Upper lobe of left lung (tissue), 6 donors: ENCODE measurements around the gene KIF7. TPM values are rescaled to one million over a fixed set of nuclear protein-coding genes. Genes with fewer than 3 reads are reported as not detected.

Source experiments
- ATAC-seq, 2 donors: fragments of 200-7000 bp; cut with Tn5 transposase; one replicate each; pipeline ENCODE4 v1.9.1; 2022; ENCODE audit warnings: mild to moderate bottlenecking in 2 of 2, moderate library complexity in 2 of 2; ENCODE audit not compliant: low FRiP score in 2 of 2
- DNase-seq, 2 donors: peaks; one replicate each; pipeline ENCODE4 v3.0.0-alpha.2; 2019 to 2020
- H3K27ac ChIP-seq, 4 donors: fragments of 200-600 bp; sonication (generic); one replicate each; pipeline ENCODE4 v1.5.1; 2016 to 2019
- H3K27me3 ChIP-seq, 4 donors: fragments of 200-600 bp; sonication (generic); one replicate each; pipeline ENCODE4 v1.5.1; 2017 to 2019
- H3K36me3 ChIP-seq, 4 donors: fragments of 200-600 bp; sonication (generic); one replicate each; pipeline ENCODE4 v1.5.1; 2016 to 2019
- H3K4me1 ChIP-seq, 4 donors: fragments of 200-600 bp; sonication (generic); one replicate each; pipeline ENCODE4 v1.5.1; 2018 to 2019
- H3K4me3 ChIP-seq, 4 donors: fragments of 200-600 bp; sonication (generic); one replicate each; pipeline ENCODE4 v1.5.1; 2017 to 2019; ENCODE audit warnings: mild to moderate bottlenecking in 2 of 4, moderate library complexity in 1 of 4
- H3K9me3 ChIP-seq, 4 donors: fragments of 200-600 bp; sonication (generic); one replicate each; pipeline ENCODE4 v1.5.1; 2018 to 2019
- EP300 ChIP-seq, 4 donors: sonication (generic); formaldehyde crosslinking; IDR thresholded peaks; one replicate each; pipeline ENCODE4 v1.5.1; 2017; ENCODE audit warnings: antibody characterized with exemption in 4 of 4, control low read depth in 2 of 4
- POLR2A ChIP-seq, 4 donors: fragments of 450-650 bp; IDR thresholded peaks; one replicate each; pipeline ENCODE4 v1.5.1; 2016 to 2017; ENCODE audit warnings: antibody characterized with exemption in 4 of 4, mild to moderate bottlenecking in 2 of 4
- POLR2AphosphoS5 ChIP-seq, 2 donors: sonication (generic); formaldehyde crosslinking; IDR thresholded peaks; one replicate each; pipeline ENCODE4 v1.5.1; 2017; ENCODE audit warnings: antibody characterized with exemption in 2 of 2
- WGBS, 2 donors: methylation state at CpG; one replicate each; pipeline ENCODE4 v1.1.5; 2017 to 2018; 5-methylcytosine and 5-hydroxymethylcytosine counted together
- total RNA-seq, 6 donors: library from RNA; depleted of rRNA in 4 of 6; stranded (reverse); fragments of >200 nt in 4 of 6; gene quantifications; one replicate each; pipeline versions ENCODE4 v1.1.0 to v1.2.1, GENCODE V29; 2016 to 2021
- TF ChIP-seq, protein P1 (sequence below), 6 experiments: fragments of 450-650 bp in 4 of 6; fragments of 200-600 bp in 2 of 6; sonication (generic) in 2 of 6; IDR thresholded peaks; one replicate each; pipeline ENCODE4 v1.5.1; 2016 to 2019; ENCODE audit warnings: antibody characterized with exemption in 6 of 6
- donor health status: DM: no; HTN: no; CAD: no; lungs with moderate emphysema.
- donor health status: DM: no; HTN: yes; CAD: no; lungs with severe emphysema.

The KIF7 gene, protein sequence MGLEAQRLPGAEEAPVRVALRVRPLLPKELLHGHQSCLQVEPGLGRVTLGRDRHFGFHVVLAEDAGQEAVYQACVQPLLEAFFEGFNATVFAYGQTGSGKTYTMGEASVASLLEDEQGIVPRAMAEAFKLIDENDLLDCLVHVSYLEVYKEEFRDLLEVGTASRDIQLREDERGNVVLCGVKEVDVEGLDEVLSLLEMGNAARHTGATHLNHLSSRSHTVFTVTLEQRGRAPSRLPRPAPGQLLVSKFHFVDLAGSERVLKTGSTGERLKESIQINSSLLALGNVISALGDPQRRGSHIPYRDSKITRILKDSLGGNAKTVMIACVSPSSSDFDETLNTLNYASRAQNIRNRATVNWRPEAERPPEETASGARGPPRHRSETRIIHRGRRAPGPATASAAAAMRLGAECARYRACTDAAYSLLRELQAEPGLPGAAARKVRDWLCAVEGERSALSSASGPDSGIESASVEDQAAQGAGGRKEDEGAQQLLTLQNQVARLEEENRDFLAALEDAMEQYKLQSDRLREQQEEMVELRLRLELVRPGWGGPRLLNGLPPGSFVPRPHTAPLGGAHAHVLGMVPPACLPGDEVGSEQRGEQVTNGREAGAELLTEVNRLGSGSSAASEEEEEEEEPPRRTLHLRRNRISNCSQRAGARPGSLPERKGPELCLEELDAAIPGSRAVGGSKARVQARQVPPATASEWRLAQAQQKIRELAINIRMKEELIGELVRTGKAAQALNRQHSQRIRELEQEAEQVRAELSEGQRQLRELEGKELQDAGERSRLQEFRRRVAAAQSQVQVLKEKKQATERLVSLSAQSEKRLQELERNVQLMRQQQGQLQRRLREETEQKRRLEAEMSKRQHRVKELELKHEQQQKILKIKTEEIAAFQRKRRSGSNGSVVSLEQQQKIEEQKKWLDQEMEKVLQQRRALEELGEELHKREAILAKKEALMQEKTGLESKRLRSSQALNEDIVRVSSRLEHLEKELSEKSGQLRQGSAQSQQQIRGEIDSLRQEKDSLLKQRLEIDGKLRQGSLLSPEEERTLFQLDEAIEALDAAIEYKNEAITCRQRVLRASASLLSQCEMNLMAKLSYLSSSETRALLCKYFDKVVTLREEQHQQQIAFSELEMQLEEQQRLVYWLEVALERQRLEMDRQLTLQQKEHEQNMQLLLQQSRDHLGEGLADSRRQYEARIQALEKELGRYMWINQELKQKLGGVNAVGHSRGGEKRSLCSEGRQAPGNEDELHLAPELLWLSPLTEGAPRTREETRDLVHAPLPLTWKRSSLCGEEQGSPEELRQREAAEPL (N-terminal part only)
- total RNA-seq: 1 to 10 TPM; 1.4 to 4.7 (median 3.2) TPM

DNA sequence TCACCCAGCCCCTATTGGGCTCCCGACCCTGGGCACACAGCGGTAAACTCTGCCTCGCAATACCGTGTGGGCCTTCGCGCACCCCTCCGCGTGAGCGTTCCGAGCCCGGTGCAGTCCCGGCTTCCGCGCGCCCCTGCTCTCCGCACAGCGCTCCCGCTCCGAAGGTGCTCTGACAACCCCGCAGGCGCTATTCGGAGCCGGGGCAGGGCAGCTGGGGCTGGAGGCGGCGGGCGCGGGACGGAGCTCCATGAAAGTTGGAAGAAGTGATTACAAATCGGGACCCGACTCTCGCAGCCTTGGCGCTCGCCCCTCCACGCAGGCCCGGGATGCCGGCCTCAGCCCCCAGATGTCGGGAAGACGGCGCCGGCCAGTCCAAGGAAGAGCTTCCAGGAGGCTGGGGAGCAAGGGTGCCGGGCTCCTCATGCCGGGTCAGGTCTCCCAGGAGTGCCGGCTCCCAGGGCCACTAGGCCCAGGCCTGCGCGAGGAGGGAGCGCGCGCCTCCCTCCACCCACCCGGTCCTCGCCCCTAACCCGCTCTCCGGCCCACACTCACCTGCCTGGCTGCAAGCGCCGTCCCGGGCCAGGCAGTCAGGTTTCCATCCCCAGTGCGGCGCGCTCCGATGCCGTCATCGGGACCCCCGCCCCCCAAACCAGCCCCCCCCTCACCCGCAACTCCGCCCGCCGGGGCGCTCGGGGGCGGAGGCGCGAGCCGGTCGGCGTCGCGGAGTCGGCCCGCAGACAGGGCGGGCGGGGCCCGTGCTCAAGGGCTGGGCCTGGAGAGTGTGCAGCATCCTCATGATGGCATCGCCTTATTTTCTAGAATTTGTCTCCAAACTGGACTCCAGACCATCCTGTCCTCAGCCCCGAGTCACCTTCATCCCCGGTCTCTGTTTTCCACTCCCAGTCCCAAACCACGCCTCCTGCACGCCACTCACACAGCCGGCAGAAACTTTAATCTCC is at the start of gene KIF7:
Gene KIF7 (minus strand): TSS at position 621 of the 959 bp plus-strand sequence. CDS start 2,537 bp downstream, outside the sequence.
- H3K4me3 ChIP-seq: peak within 1 kb of the TSS; percentile 29 to 59 (median 53)
- no peaks in the 10 kb centered on the region for H3K9me3 ChIP-seq
- H3K27ac ChIP-seq: peak within 1 kb of the TSS in 1 of 4 donors; percentile 3
- H3K4me1 ChIP-seq: peaks cover 3 to 15% (median 11%) of the 10 kb centered on the region in 4 donors
- DNase-seq: peak in 1 of 2 donors; percentile 87
- no peaks in the 10 kb centered on the region for H3K36me3 ChIP-seq
- ATAC-seq: peak; percentile 34 to 90
- TF ChIP-seq POLR2A (IDR thresholded peaks at IDR 0.05): no peak
- TF ChIP-seq POLR2AphosphoS5 (IDR thresholded peaks at IDR 0.05): no peak
- no peak for TF ChIP-seq EP300 (IDR thresholded peaks at IDR 0.05)
- TF ChIP-seq, protein P1, sequence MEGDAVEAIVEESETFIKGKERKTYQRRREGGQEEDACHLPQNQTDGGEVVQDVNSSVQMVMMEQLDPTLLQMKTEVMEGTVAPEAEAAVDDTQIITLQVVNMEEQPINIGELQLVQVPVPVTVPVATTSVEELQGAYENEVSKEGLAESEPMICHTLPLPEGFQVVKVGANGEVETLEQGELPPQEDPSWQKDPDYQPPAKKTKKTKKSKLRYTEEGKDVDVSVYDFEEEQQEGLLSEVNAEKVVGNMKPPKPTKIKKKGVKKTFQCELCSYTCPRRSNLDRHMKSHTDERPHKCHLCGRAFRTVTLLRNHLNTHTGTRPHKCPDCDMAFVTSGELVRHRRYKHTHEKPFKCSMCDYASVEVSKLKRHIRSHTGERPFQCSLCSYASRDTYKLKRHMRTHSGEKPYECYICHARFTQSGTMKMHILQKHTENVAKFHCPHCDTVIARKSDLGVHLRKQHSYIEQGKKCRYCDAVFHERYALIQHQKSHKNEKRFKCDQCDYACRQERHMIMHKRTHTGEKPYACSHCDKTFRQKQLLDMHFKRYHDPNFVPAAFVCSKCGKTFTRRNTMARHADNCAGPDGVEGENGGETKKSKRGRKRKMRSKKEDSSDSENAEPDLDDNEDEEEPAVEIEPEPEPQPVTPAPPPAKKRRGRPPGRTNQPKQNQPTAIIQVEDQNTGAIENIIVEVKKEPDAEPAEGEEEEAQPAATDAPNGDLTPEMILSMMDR (IDR thresholded peaks at IDR 0.05): no peak
- H3K27me3 ChIP-seq: peaks cover 0 to 12% (median 2%) of the 10 kb centered on the region in 4 donors
- 3 to 8% methylated on average over 15 to 49 of the region's 87 CpGs for WGBS, 2 donors

DNA sequence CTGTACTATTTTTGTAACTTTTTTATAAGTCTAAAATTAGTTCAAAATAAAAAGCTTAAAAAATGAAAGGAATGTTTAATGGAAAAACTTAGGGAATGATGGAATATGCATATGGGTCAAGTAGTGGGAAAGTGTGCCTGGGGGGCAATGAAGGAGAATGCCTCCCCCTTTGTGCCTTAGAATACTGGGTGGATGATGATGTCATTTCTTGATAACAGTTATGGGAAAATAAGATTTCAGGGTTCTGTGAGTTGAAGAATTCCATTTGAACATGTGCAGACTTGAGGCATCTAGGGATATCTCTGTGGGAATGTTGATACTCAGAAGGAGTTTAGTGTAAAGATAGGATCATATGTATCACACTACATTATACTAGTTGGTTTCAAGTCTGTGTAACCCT is 49.1 kb upstream of the KIF7 start:
- Histone ChIP-seq H3K27me3 (no peaks in the 10 kb centered on the region), H3K9me3 (no peaks in the 10 kb centered on the region), H3K27ac (no peak overlapping the region), H3K36me3 (no peaks in the 10 kb centered on the region), H3K4me3 (no peak overlapping the region), H3K4me1 (no peaks in the 10 kb centered on the region)
- TF ChIP-seq, protein P1 (IDR thresholded peaks at IDR 0.05): no peak
- TF ChIP-seq POLR2AphosphoS5 (IDR thresholded peaks at IDR 0.05) (no peak), POLR2A (IDR thresholded peaks at IDR 0.05) (no peak), EP300 (IDR thresholded peaks at IDR 0.05) (no peak)
- no peak for DNase-seq
- ATAC-seq: no peak

DNA sequence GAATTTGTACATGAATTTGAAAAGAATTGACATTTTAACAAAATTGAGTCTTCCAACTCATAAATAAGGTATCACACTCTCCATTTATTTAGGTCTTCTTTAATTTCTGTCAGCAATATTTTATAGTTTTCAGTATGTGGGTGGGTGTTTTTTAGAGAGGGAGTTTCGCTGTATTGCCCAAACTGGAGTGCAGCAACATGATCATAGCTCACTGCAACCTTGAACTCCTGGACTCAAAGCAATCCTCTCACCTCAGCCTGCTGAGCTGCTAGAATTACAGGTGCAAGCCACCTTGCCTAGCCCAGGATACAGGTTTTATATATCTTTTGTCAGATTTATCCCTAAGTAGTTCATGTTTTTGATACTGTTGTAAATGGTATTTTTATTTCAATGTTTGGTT is 39.9 kb upstream of the KIF7 start:
- 77 to 94% methylated on average over 1 of the region's 1 CpG for WGBS, 2 donors
- H3K4me3 ChIP-seq: no peak overlapping the region
- TF ChIP-seq POLR2A (IDR thresholded peaks at IDR 0.05): no peak
- no peak for TF ChIP-seq EP300 (IDR thresholded peaks at IDR 0.05)
- TF ChIP-seq, protein P1 (IDR thresholded peaks at IDR 0.05): no peak
- TF ChIP-seq POLR2AphosphoS5 (IDR thresholded peaks at IDR 0.05): no peak
- DNase-seq (no peak), ATAC-seq (no peak)
- H3K9me3 ChIP-seq: no peaks in the 10 kb centered on the region
- peaks cover 3 to 12% (median 4%) of the 10 kb centered on the region in 4 donors for H3K4me1 ChIP-seq
- H3K36me3 ChIP-seq: no peaks in the 10 kb centered on the region
- no peak overlapping the region for H3K27ac ChIP-seq
- H3K27me3 ChIP-seq: no peaks in the 10 kb centered on the region

DNA sequence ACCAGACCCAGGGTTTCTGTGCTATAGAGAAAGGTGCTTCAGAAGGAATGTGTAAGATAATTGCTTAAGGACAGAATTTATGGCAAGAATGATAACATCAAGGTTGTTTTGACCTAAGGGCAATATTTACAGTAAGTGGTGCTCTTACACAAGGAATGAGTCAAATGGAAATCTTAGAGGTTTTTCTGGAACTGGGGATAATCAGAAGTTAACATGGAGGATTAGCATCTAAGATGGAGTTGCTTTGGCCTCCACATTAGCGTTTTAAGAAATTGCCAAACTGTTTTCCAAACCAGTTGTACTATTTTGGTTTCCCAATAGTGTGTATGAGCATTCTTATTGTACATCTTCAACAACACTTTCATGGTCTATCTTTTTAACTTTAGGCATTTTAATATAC is 38.4 kb upstream of the KIF7 start:
- Histone ChIP-seq H3K36me3 (no peaks in the 10 kb centered on the region), H3K4me3 (no peak overlapping the region), H3K9me3 (no peaks in the 10 kb centered on the region), H3K4me1 (peaks cover 3 to 23% (median 12%) of the 10 kb centered on the region in 4 donors), H3K27ac (no peak overlapping the region), H3K27me3 (no peaks in the 10 kb centered on the region)
- ATAC-seq (no peak), DNase-seq (no peak)
- WGBS, 2 donors: 79 to 83% methylated on average over 1 of the region's 1 CpG
- no peak for TF ChIP-seq POLR2AphosphoS5 (IDR thresholded peaks at IDR 0.05)
- TF ChIP-seq, protein P1 (IDR thresholded peaks at IDR 0.05): no peak
- TF ChIP-seq EP300 (IDR thresholded peaks at IDR 0.05): no peak
- no peak for TF ChIP-seq POLR2A (IDR thresholded peaks at IDR 0.05)
